ENCODE results near the gene TPD52L1.
"Not testable (repeated sequence)": the region's sequence is repeated elsewhere in the genome, so short reads cannot be mapped to it uniquely, and the experiment has no call there.

TPD52L1 gene

GRCh38 chr6:125269328-125269985 is 115.9 kb downstream of the TPD52L1 start:
- DNase-seq (ENCODE audit: low read depth, low spot score): no peak

DNA sequence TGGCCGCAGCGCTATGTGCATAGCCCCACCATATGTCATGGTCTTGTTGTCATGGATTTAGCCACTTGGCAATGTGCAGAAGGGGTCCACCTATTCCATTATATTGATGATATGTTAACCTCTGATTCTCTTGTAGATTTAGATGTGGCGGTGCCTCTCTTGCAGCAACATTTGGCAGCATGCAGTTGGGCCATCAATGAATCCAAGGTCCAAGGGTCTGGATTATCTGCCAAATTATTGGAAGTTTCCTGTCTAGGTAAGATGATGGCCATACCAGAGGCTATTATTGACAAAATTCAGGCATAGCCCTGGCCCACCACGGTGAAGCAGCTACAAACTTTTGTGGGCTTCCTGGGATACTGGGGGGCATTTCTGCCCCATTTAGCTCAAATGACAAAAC is 116.8 kb downstream of the TPD52L1 start:
- DNase-seq (ENCODE audit: low read depth, low spot score): no peak

- no peak for DNase-seq (ENCODE audit: low read depth, low spot score)
These were observed 118.0 kb downstream of the TPD52L1 start for GRCh38 chr6:125271486-125272159.

- DNase-seq (ENCODE audit: low read depth, low spot score): no peak
These were observed 119.7 kb downstream of the TPD52L1 start for GRCh38 chr6:125273251-125273650.

DNA sequence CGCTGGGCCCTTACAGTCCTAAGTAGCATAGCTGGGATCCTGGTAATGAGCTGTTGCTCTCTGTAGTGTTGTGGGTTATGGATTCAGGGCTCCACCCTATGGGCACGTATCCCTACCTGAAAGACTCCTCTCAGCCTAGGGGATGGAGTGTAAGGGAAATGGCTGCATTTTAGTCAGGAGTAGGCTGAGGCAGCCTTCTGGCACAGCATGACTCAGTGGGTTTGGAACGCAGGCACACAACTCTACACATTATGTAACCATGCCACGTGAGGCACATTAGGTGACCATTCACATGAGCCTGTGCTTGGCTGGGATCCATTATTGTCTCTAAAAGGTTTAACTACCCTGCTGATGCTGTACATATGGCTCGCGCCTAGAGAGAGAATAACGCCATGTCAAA is 120.4 kb downstream of the TPD52L1 start:
- no peak for DNase-seq (ENCODE audit: low read depth, low spot score)

DNA sequence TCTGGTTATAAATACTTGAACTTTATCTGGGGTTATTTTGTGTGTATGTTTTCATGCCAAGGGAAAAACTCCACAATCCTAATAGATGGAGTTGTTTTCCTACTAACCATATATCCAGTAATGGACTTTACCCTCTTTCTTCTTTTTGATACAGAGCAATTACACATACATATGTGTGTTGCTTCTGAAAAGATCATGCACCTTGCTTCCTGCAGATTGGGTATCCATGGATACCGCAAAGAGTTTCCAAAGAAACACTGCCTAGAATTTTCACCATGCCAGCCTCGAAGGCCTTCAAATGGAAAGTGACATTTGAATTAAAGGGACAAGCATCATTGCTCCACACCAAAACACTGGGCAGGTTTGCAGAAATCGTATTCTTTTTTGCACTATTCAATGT is 121.4 kb downstream of the TPD52L1 start:
- DNase-seq (ENCODE audit: low read depth, low spot score): no peak

DNA sequence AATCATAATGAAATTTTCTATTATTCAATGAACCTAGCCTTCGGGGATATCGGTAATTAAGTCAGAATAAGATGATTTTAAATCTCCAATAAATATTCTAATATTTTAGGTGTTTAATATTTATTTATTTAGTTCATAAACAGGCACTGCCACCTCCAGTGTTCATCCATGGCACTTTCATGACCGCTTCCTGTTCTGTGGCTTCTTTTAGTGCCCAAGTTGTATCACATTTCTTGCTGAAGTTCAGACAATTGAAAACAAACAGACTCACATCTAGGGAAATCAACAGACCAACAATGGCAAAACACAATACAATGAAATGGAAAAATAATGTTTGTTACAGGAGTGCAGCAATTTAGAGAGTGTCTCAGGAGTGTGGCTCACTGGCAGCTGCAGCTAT is 122.2 kb downstream of the TPD52L1 start:
- DNase-seq (ENCODE audit: low read depth, low spot score): no peak

DNA sequence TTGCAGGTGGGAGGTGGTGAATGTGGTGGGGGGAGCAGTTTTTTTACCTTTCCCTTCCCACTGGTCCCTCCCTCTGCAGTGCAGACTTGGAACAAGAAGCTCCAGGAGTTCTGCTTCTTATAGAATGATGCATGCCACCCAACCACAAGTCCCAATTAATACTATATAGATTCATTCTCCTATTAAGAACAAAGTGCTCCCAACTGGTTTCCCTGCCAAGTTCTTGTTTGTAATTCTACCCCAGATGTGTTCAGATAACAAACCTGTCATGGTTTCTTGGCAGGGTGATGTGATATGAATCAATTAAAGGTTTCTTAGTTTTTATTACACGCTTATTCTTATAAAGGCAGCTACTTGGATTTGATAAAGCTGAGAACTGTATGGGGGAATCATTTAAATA is 124.3 kb downstream of the TPD52L1 start:
- no peak for DNase-seq (ENCODE audit: low read depth, low spot score)

- no peak for DNase-seq (ENCODE audit: low read depth, low spot score)
These were observed 126.4 kb downstream of the TPD52L1 start for GRCh38 chr6:125279961-125280360.

DNA sequence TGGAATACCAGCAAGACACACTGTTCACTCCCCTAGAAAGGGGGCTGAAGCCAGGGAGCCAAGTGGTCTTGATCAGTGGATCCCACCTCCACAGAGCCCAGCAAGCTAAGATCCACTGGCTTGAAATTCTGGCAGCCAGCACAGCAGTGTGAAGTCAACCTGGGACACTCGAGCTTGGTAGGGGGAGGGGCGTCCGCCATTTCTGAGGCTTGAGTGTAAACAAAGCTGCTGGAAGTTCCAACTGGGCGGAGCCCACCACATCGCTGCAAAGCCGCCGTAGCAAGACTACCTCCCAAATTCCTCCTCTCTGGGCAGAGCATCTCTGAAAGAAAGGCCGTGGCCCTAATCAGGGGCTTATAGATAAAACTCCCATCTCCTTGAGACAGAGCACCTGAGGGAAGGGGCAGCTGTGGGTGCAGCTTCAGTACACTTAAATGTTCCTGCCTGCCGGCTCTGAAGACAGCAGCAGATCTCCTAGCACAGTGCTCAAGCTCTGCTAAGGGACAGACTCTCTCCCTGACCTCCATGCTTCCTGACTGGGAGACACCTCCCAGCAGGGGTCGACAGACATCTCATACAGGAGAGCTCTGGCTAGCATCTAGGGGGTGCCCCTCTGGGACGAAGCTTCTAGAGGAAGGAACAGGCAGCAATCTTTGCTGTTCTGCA is 126.9 kb downstream of the TPD52L1 start:
- DNase-seq (ENCODE audit: low read depth, low spot score): not testable (repeated sequence)

GRCh38 chr6:125282470-125282869 is 128.9 kb downstream of the TPD52L1 start:
- not testable (repeated sequence) for DNase-seq (ENCODE audit: low read depth, low spot score)

DNA sequence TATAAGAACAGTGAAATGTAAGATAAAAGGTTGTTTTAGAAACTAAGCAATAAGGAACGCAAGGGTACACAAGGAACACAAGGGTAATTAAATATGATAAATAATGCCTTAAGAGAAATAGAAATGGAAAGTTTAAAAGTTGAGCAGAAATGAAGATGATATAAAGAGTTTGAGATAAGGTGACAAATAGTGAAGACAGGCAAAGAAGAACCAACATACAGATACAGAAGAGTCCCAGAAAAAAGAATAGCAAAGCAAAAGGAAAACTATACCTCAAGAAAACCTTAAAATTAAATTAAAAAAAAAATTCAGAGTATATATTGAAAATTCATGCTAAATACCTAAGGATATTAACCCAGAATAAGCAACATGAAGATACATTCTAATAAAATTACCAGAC is 131.8 kb downstream of the TPD52L1 start:
- DNase-seq (ENCODE audit: low read depth, low spot score): no peak

- no peak for DNase-seq (ENCODE audit: low read depth, low spot score)
These were observed 132.4 kb downstream of the TPD52L1 start for GRCh38 chr6:125285936-125286335.

GRCh38 chr6:125287718-125288117 is 134.1 kb downstream of the TPD52L1 start:
- no peak for DNase-seq (ENCODE audit: low read depth, low spot score)

- DNase-seq (ENCODE audit: low read depth, low spot score): no peak
These were observed 140.0 kb downstream of the TPD52L1 start for GRCh38 chr6:125293587-125293986.

GRCh38 chr6:125294036-125294435 is 140.5 kb downstream of the TPD52L1 start:
- no peak for DNase-seq (ENCODE audit: low read depth, low spot score)

DNA sequence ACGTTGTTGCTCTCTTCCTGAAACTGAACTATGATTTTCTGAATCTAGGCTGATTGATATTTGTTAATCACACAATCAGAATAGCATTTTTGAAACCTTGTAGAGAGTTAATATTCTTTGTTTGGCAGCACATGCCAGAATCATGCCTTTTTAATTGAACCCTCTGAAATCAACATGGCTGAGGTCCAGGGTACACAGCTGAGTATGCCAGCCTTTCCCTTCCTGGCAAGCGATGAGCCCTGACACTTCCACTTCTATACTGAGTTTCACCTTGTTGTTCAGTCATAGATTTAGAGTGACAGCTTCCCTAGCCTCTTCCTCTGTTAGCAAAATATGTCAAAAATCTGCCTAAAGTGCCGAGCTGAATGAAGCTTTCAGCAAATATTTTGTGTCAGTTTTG is 141.4 kb downstream of the TPD52L1 start:
- DNase-seq (ENCODE audit: low read depth, low spot score): no peak

GRCh38 chr6:125296471-125296870 is 142.9 kb downstream of the TPD52L1 start:
- DNase-seq (ENCODE audit: low read depth, low spot score): no peak

GRCh38 chr6:125299257-125299656 is 145.7 kb downstream of the TPD52L1 start:
- no peak for DNase-seq (ENCODE audit: low read depth, low spot score)

DNA sequence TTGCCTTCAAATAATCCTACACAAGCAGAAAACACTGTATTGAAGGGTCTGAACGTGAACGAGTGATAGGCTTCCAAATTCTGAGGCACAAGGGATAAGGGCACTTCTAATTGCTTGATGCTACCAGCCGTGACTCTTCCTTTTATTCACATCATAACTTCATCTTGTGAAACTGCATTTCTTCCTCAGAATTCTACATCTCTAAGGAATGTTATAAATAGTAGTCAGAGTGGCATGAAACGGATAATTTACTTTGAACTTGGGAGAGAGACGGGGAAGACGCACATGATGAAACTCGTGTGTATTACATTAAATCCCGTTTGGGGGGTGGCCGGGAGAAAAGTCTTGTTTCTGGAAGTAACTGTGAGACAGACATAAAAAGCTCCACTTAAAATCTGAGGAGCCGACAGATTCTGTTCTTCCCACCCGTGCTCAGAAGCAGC is 147.4 kb downstream of the TPD52L1 start:
- DNase-seq (ENCODE audit: low read depth, low spot score): no peak

- peak; percentile 28 for DNase-seq (ENCODE audit: low read depth, low spot score)
These were observed 148.1 kb downstream of the TPD52L1 start, which contains the start of gene HDDC2 for GRCh38 chr6:125301435-125302391. Gene HDDC2, minus strand, starts transcription at chr6:125301967. Its CDS starts 35 bp downstream, at chr6:125301932.

Measured in iPS DF 19.7 (cell line).